Endodermal cell (in vitro differentiated cells): Measurements from ENCODE around the gene FAM90A26. TPM values are rescaled to one million over a fixed set of nuclear protein-coding genes. Genes with fewer than 3 reads are reported as not detected.
A peak's percentile ranks its signal among the peaks of the same experiment; 100 is the strongest.
"Not testable (repeated sequence)": the region's sequence is repeated elsewhere in the genome, so short reads cannot be mapped to it uniquely, and the experiment has no call there.

Source experiments
- DNase-seq: peaks from one replicate; pipeline ENCODE4 v3.0.0-alpha.2; 2017
- H3K27ac ChIP-seq: 2 replicates; pipeline ENCODE4 v1.5.1; 2013; ENCODE audit warnings: mild to moderate bottlenecking, low read depth, low read length, moderate library complexity
- H3K27me3 ChIP-seq: 2 replicates; pipeline ENCODE4 v1.6.1; 2013; ENCODE audit warnings: mild to moderate bottlenecking, low read length, moderate library complexity; ENCODE audit not compliant: insufficient read depth, control insufficient read depth, poor library complexity, severe bottlenecking
- H3K36me3 ChIP-seq: 2 replicates; pipeline ENCODE4 v1.7.0; 2013; ENCODE audit warnings: mild to moderate bottlenecking, low read length, moderate library complexity; ENCODE audit not compliant: control insufficient read depth, insufficient read depth
- H3K4me1 ChIP-seq: one replicate; pipeline ENCODE4 v1.7.0; 2013; ENCODE audit warnings: low read length; ENCODE audit not compliant: control insufficient read depth, insufficient read depth
- H3K4me3 ChIP-seq: 2 replicates; pipeline ENCODE4 v1.5.1; 2013; ENCODE audit warnings: mild to moderate bottlenecking, low read length, moderate library complexity
- H3K9ac ChIP-seq: 2 replicates; pipeline ENCODE4 v1.6.1; 2013; ENCODE audit warnings: mild to moderate bottlenecking, low read length, moderate library complexity; ENCODE audit not compliant: poor library complexity, severe bottlenecking; ENCODE audit errors: extremely low read depth
- H3K9me3 ChIP-seq: 2 replicates; pipeline ENCODE4 v1.6.1; 2013; ENCODE audit warnings: mild to moderate bottlenecking, low read length, moderate library complexity; ENCODE audit not compliant: control insufficient read depth
- H3K27ac Mint-ChIP-seq: 2 replicates; pipeline ENCODE4 v1.8.0; 2020; ENCODE audit warnings: mixed read lengths
- H3K27me3 Mint-ChIP-seq: 2 replicates; pipeline ENCODE4 v1.8.0; 2021; ENCODE audit warnings: mild to moderate bottlenecking, mixed read lengths; ENCODE audit not compliant: insufficient read depth
- H3K36me3 Mint-ChIP-seq: 2 replicates; pipeline ENCODE4 v1.8.0; 2020; ENCODE audit warnings: low read depth, mixed read lengths
- H3K4me1 Mint-ChIP-seq: 2 replicates; pipeline ENCODE4 v1.8.0; 2020; ENCODE audit warnings: mixed read lengths
- H3K4me3 Mint-ChIP-seq: 2 replicates; pipeline ENCODE4 v1.8.0; 2020; ENCODE audit warnings: mild to moderate bottlenecking, moderate library complexity, mixed read lengths
- H3K9me3 Mint-ChIP-seq: 2 replicates; pipeline ENCODE4 v1.8.0; 2020; ENCODE audit warnings: mild to moderate bottlenecking, mixed read lengths
- WGBS, 2 experiments: methylation state at CpG; one replicate each; pipeline versions ENCODE4 v1.1.5 to v1.1.7; 2013; ENCODE audit warnings: missing lambda C conversion rate in 2 of 2, mixed read lengths in 1 of 2; ENCODE audit not compliant: insufficient coverage in 1 of 2, insufficient read length in 1 of 2; 5-methylcytosine and 5-hydroxymethylcytosine counted together
- long read RNA-seq, 4 experiments: library from polyadenylated mRNA in 2 of 4; library from RNA in 1 of 4; library from capped mRNA in 1 of 4; stranded (forward) in 3 of 4; unstranded in 1 of 4; transcript quantifications; one replicate each; pipeline ENCODE4 v2.0.0, GENCODE V29; 2020 to 2021; ENCODE audit warnings: inconsistent platforms in 1 of 4
- polyA plus RNA-seq, 2 experiments: library from polyadenylated mRNA; stranded (reverse); fragments of 50-300 nt; gene quantifications; one replicate each; pipeline ENCODE4 v1.2.3, GENCODE V29; 2013
- total RNA-seq, 2 donors: library from RNA; stranded (reverse); fragmentation: NEBNext Ultra II Directional in 1 of 2; extraction: Animal tissue kit (Norgen Biotek cat#: 25700) in 1 of 2; gene quantifications; 2 replicates in 1 of 2; 3 replicates in 1 of 2; pipeline ENCODE4 v1.2.1, GENCODE V29; 2021
- TF ChIP-seq, protein P1 (sequence below): fragments of 200-600 bp; sonication (generic); conservative IDR thresholded peaks from 2 replicates; pipeline ENCODE4 v1.5.0; 2021; ENCODE audit warnings: antibody characterized with exemption, mild to moderate bottlenecking

FAM90A26 gene, protein sequence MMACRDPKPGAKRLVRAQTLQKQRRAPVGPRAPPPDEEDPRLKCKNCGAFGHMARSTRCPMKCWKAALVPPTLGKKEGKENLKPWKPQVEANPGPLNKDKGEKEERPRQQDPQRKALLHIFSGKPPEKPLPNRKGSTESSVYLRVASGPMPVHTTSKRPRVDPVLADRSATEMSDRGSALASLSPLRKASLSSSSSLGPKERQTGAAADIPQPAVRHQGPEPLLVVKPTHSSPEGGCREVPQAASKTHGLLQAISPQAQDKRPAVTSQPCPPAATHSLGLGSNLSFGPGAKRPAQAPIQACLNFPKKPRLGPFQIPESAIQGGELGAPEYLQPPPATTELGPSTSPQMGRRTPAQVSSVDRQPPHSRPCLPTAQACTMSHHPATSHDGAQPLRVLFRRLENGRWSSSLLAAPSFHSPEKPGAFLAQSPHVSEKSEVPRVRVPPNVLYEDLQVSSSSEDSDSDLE
- not detected for total RNA-seq
- polyA plus RNA-seq (2013, experiment 1 of 2): not detected
- polyA plus RNA-seq (2013, experiment 2 of 2): not detected
- long read RNA-seq, experiment 1: 0 reads
- long read RNA-seq, experiment 2: 0 reads
- long read RNA-seq, experiment 3: 0 reads
- long read RNA-seq, experiment 4: 0 reads

GRCh38 chr4:9169791-9170459 is at the start of gene FAM90A26:
FAM90A26 (plus strand) TSS chr4:9170409; CDS start chr4:9173173, 2,764 bp downstream.
- H3K27ac ChIP-seq, H3K4me3 ChIP-seq, H3K36me3 Mint-ChIP-seq, H3K9me3 ChIP-seq, H3K4me3 Mint-ChIP-seq, H3K4me1 ChIP-seq, H3K27me3 ChIP-seq, H3K9me3 Mint-ChIP-seq, H3K4me1 Mint-ChIP-seq, H3K27ac Mint-ChIP-seq, H3K27me3 Mint-ChIP-seq, H3K9ac ChIP-seq, DNase-seq, H3K36me3 ChIP-seq: not testable (repeated sequence)
- no CpG with 5 or more reads among the region's 11 CpGs for WGBS, 2 experiments

- H3K36me3 ChIP-seq, H3K27me3 ChIP-seq, H3K4me3 ChIP-seq, H3K4me3 Mint-ChIP-seq, DNase-seq, H3K27ac ChIP-seq, H3K9ac ChIP-seq, H3K27me3 Mint-ChIP-seq, H3K9me3 ChIP-seq, H3K36me3 Mint-ChIP-seq, H3K4me1 ChIP-seq: not testable (repeated sequence)
- Mint-ChIP-seq H3K9me3 (peaks cover 54% of the 10 kb centered on the region), H3K27ac (peak overlapping the region; percentile 82), H3K4me1 (peaks cover 13% of the 10 kb centered on the region)
- WGBS, 2 experiments: 74 to 83% methylated on average over 5 to 8 of the region's 8 CpGs
Observed at GRCh38 chr4:9122711-9123110, 47.5 kb upstream of the FAM90A26 start.

- not testable (repeated sequence) for H3K27me3 ChIP-seq, H3K36me3 Mint-ChIP-seq, H3K9ac ChIP-seq, H3K27ac ChIP-seq, H3K4me3 ChIP-seq, H3K4me3 Mint-ChIP-seq, H3K9me3 ChIP-seq, H3K27ac Mint-ChIP-seq, H3K27me3 Mint-ChIP-seq, H3K36me3 ChIP-seq, H3K4me1 ChIP-seq
- Mint-ChIP-seq H3K4me1 (peaks cover 13% of the 10 kb centered on the region), H3K9me3 (peaks cover 50% of the 10 kb centered on the region)
- TF ChIP-seq, protein P1, sequence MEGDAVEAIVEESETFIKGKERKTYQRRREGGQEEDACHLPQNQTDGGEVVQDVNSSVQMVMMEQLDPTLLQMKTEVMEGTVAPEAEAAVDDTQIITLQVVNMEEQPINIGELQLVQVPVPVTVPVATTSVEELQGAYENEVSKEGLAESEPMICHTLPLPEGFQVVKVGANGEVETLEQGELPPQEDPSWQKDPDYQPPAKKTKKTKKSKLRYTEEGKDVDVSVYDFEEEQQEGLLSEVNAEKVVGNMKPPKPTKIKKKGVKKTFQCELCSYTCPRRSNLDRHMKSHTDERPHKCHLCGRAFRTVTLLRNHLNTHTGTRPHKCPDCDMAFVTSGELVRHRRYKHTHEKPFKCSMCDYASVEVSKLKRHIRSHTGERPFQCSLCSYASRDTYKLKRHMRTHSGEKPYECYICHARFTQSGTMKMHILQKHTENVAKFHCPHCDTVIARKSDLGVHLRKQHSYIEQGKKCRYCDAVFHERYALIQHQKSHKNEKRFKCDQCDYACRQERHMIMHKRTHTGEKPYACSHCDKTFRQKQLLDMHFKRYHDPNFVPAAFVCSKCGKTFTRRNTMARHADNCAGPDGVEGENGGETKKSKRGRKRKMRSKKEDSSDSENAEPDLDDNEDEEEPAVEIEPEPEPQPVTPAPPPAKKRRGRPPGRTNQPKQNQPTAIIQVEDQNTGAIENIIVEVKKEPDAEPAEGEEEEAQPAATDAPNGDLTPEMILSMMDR: peak; percentile 80
- WGBS, 2 experiments: 20 to 37% methylated on average over 1 to 11 of the region's 13 CpGs
- peak; percentile 83 for DNase-seq
Observed at GRCh38 chr4:9123572-9124007, 46.6 kb upstream of the FAM90A26 start.

- Mint-ChIP-seq H3K9me3 (peaks cover 46% of the 10 kb centered on the region), H3K4me1 (peaks cover 13% of the 10 kb centered on the region)
- 68 to 90% methylated on average over 2 to 3 of the region's 3 CpGs for WGBS, 2 experiments
- H3K27ac Mint-ChIP-seq, H3K9ac ChIP-seq, H3K9me3 ChIP-seq, H3K36me3 Mint-ChIP-seq, H3K4me3 Mint-ChIP-seq, H3K27ac ChIP-seq, H3K36me3 ChIP-seq, H3K27me3 Mint-ChIP-seq, H3K4me1 ChIP-seq, H3K4me3 ChIP-seq, H3K27me3 ChIP-seq, DNase-seq: not testable (repeated sequence)
Observed at GRCh38 chr4:9125601-9126161, 44.5 kb upstream of the FAM90A26 start.

DNA sequence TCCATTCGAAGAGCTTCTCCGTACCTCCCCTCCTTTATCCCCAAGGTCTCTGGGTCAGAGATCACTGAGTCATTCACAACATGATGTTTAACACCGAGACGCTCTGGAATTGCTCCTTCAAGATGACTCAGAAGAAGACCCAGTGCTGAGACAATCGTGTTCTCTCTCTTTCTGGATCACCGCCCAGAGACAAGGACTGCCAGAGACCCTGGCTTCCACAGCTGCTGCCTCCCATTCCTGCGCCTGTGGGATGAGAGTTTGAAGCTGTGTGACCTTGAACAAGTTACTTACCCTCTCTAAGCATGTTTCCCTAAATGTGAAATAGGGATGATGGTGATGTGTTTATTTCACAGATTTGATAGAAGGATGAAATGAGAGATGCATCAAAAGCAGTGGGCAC is 38.8 kb upstream of the FAM90A26 start:
- not testable (repeated sequence) for H3K9me3 ChIP-seq

DNA sequence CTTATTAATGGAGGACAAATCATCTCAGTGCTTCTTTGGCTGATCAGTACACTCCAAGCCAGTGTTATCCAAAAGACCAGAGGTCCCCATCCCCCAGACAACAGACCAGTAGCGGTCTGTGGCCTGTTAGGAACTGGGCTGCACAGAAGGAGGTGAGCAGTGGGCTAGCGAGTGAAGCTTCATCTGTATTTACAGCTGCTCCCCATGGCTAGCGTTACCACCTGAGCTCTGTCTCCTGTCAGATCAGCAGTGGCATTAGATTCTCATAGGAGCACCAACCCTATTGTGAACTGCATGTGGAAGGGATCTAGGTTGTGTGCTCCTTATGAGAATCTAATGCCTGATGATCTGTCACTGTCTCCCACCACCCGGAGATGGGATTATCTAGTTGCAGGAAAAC is 37.4 kb upstream of the FAM90A26 start:
- not testable (repeated sequence) for H3K9ac ChIP-seq, H3K4me3 Mint-ChIP-seq, H3K36me3 Mint-ChIP-seq, H3K4me1 ChIP-seq, H3K27ac ChIP-seq, DNase-seq, H3K27me3 ChIP-seq, H3K27ac Mint-ChIP-seq, H3K4me1 Mint-ChIP-seq, H3K27me3 Mint-ChIP-seq, H3K4me3 ChIP-seq, H3K9me3 ChIP-seq, H3K36me3 ChIP-seq
- WGBS, 2 experiments: 81% methylated on average over 3 of the region's 4 CpGs; no CpG with 5 or more reads in 1 of the 2 experiments
- H3K9me3 Mint-ChIP-seq: peaks cover 65% of the 10 kb centered on the region

More for the DNA sequence above, 38.8 kb upstream of the FAM90A26 start:
- H3K27me3 Mint-ChIP-seq, H3K27ac Mint-ChIP-seq, H3K36me3 Mint-ChIP-seq, H3K4me1 ChIP-seq, H3K4me3 Mint-ChIP-seq, H3K4me3 ChIP-seq, DNase-seq, H3K4me1 Mint-ChIP-seq, H3K9ac ChIP-seq, H3K27ac ChIP-seq, H3K27me3 ChIP-seq, H3K36me3 ChIP-seq: not testable (repeated sequence)
- 82 to 90% methylated on average over 2 to 7 of the region's 7 CpGs for WGBS, 2 experiments
- peaks cover 60% of the 10 kb centered on the region for H3K9me3 Mint-ChIP-seq
